ENCODE data around the gene RAET1E.

DNA sequence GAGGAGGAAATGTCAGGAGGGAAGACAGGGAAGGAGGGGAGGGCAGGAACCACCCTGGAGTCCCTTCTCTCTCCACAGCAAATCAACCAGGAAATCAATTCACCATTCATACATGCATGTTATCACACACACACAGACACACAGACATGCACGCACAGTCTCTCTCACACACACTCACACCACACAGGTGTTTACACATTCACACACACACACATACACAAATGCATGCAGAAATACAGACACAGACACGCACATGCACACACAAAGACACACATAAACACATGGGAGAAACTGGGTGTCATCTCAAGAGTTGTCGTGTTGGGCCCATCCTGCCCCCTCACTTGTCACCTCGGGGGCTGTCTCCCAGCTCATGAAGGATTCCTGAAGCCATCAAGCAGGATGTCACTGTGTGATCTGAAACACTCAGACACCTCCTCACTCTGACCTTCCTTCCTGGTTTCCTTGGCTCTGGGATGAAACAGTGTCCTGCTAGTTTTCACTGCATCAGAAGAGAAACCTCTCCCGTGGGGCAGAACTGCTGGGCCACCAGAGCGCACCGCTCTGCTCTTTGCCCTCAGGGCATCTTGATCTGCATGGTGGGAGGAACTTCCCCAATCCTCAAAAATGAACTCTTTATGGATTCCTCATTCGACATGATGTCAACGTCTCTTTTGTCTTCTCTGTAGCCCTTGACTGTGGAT, 15.8 kb upstream of the RAET1E start:
- no peak for TF ChIP-seq YY1 (IDR thresholded peaks at IDR 0.05; ENCODE audit: insufficient read depth, insufficient read length)
- no peak for TF ChIP-seq SUZ12 (IDR thresholded peaks at IDR 0.05; ENCODE audit: extremely low read depth, insufficient read depth, insufficient read length)

Measured in NT2/D1 (cell line).